GM12878 (cell line): ENCODE data around the gene SPDYC. TPM values are rescaled to one million over a fixed set of nuclear protein-coding genes. Genes with fewer than 3 reads are reported as not detected.

ENCODE experiments used
- ATAC-seq: fragments of 200-7000 bp; cut with Tn5 transposase; 3 replicates; pipeline ENCODE4 v1.9.1; 2020; ENCODE audit warnings: mild to moderate bottlenecking, moderate library complexity
- BruUV-seq: library from RNA; stranded (reverse); fragments of 400-500 nt; replicated peaks from 2 replicates; lab custom pipeline; 2021; lab: Mats Ljungman, UMichigan
- CTCF ChIA-PET: fragments of 300-600 bp; sonication (Branson Sonifier 250); formaldehyde crosslinking; extraction: SDS; loops from one replicate; lab custom pipeline; 2021; ENCODE audit warnings: inconsistent platforms; lab: Yijun Ruan, JAX
- POLR2A ChIA-PET: fragments of 350-600 bp; formaldehyde crosslinking; extraction: SDS; loops from one replicate; lab custom pipeline; 2021; ENCODE audit warnings: inconsistent platforms; lab: Charles Lee
- RAD21 ChIA-PET: fragments of 300-600 bp; sonication (Branson Sonifier 250); formaldehyde crosslinking; loops from one replicate; lab custom pipeline; 2023; ENCODE audit warnings: antibody characterized with exemption; ENCODE audit not compliant: unreplicated experiment; lab: Charles Lee
- SMC1A ChIA-PET: fragments of 300-600 bp; sonication (Branson Sonifier 250); formaldehyde crosslinking; loops from one replicate; lab custom pipeline; 2023; ENCODE audit not compliant: unreplicated experiment, uncharacterized antibody; lab: Charles Lee
- DNase-seq: peaks from one replicate; pipeline ENCODE4 v3.0.0-alpha.2; 2011; ENCODE audit warnings: low read depth, low spot score
- FAIRE-seq: peaks from 3 replicates; lab custom pipeline; 2011; peaks lifted over from hg19 to GRCh38; lab: Jason Lieb, UNC
- H2AFZ ChIP-seq: 2 replicates; pipeline ENCODE4 v1.6.0; 2011; ENCODE audit warnings: low read depth, low read length, control low read depth; ENCODE audit not compliant: control insufficient read depth
- H3K27ac ChIP-seq: 2 replicates; pipeline ENCODE4 v1.5.1; 2011; ENCODE audit warnings: control low read depth; ENCODE audit not compliant: control insufficient read depth, insufficient read depth
- H3K27me3 ChIP-seq, 2 experiments: replicated peaks in 1 of 2; 2 replicates each; pipeline versions ENCODE4 v1.6.0 to v1.6.1; 2011; ENCODE audit warnings: low read length in 1 of 2; ENCODE audit not compliant: control insufficient read depth in 2 of 2, insufficient read depth in 2 of 2
- H3K36me3 ChIP-seq, 2 experiments: 2 replicates each; pipeline ENCODE4 v1.5.1; 2011; ENCODE audit warnings: low read length in 1 of 2; ENCODE audit not compliant: control insufficient read depth in 2 of 2, insufficient read depth in 2 of 2
- H3K4me1 ChIP-seq: 2 replicates; pipeline ENCODE4 v1.6.1; 2011; ENCODE audit warnings: mild to moderate bottlenecking, low read length, moderate library complexity, mixed read lengths; ENCODE audit not compliant: control insufficient read depth, insufficient read depth
- H3K4me2 ChIP-seq: 2 replicates; pipeline ENCODE4 v1.6.0; 2011; ENCODE audit warnings: control low read depth; ENCODE audit not compliant: control insufficient read depth, insufficient read depth
- H3K4me3 ChIP-seq: fragments of 200-600 bp; sonication (generic); 2 replicates; pipeline ENCODE4 v1.5.1; 2016
- H3K79me2 ChIP-seq: 2 replicates; pipeline ENCODE4 v1.6.0; 2011; ENCODE audit warnings: low read length; ENCODE audit not compliant: control insufficient read depth, insufficient read depth
- H3K9ac ChIP-seq: 2 replicates; pipeline ENCODE4 v1.8.0; 2011; ENCODE audit warnings: low read length, control low read depth, mixed read lengths; ENCODE audit not compliant: control insufficient read depth, insufficient read depth
- H3K9me3 ChIP-seq: replicated peaks from 3 replicates; pipeline ENCODE4 v1.5.1; 2011; ENCODE audit warnings: mild to moderate bottlenecking, low read length; ENCODE audit not compliant: control insufficient read depth, insufficient read depth
- H4K20me1 ChIP-seq: 2 replicates; pipeline ENCODE4 v1.6.0; 2011; ENCODE audit not compliant: control insufficient read depth, insufficient read depth
- ATF7 ChIP-seq: fragments of 450-650 bp; IDR thresholded peaks from 2 replicates; pipeline ENCODE4 v1.6.1; 2016; ENCODE audit warnings: low read depth, mild to moderate bottlenecking
- CEBPB ChIP-seq, 2 experiments: fragments of 150-350 bp in 1 of 2; IDR thresholded peaks; 2 replicates each; pipeline ENCODE4 v1.6.1; 2012 to 2014; ENCODE audit warnings: low read depth in 2 of 2, low read length in 2 of 2, borderline replicate concordance in 1 of 2, inconsistent platforms in 1 of 2
- ETV6 ChIP-seq, 2 experiments: fragments of 450-650 bp in 1 of 2; IDR thresholded peaks in 1 of 2; conservative IDR thresholded peaks in 1 of 2; 2 replicates each; pipeline ENCODE4 v1.6.1; 2014; ENCODE audit warnings: antibody characterized with exemption in 1 of 2, borderline replicate concordance in 1 of 2, low read depth in 1 of 2, mild to moderate bottlenecking in 1 of 2, moderate library complexity in 1 of 2
- POLR2A ChIP-seq: IDR thresholded peaks from 2 replicates; pipeline ENCODE4 v1.6.1; 2011; ENCODE audit warnings: low read depth, mild to moderate bottlenecking, low read length
- POLR2AphosphoS2 ChIP-seq: IDR thresholded peaks from 2 replicates; pipeline ENCODE4 v1.6.1; 2011; ENCODE audit warnings: low read depth, mild to moderate bottlenecking, low read length, improper control_type of control experiment, moderate library complexity
- POLR2AphosphoS5 ChIP-seq: IDR thresholded peaks from 2 replicates; pipeline ENCODE4 v1.6.1; 2011; ENCODE audit warnings: mild to moderate bottlenecking, low read length, inconsistent platforms
- RFX5 ChIP-seq: IDR thresholded peaks from 2 replicates; pipeline ENCODE4 v1.6.1; 2011; ENCODE audit warnings: low read depth, low read length, improper control_type of control experiment
- SMARCA5 ChIP-seq: fragments of 450-650 bp; IDR thresholded peaks from 2 replicates; pipeline ENCODE4 v1.6.1; 2017; ENCODE audit warnings: mild to moderate bottlenecking
- SREBF2 ChIP-seq: IDR thresholded peaks from 2 replicates; pipeline ENCODE4 v1.6.1; 2012; ENCODE audit warnings: mild to moderate bottlenecking, low read length
- TCF3 ChIP-seq: IDR thresholded peaks from 2 replicates; pipeline ENCODE4 v1.6.1; 2012; ENCODE audit warnings: low read depth, mild to moderate bottlenecking, low read length, borderline replicate concordance; ENCODE audit not compliant: insufficient read depth
- YBX1 ChIP-seq: fragments of 450-650 bp; IDR thresholded peaks from 2 replicates; pipeline ENCODE4 v1.6.1; 2016; ENCODE audit warnings: antibody characterized with exemption
- ZBTB4 ChIP-seq: fragments of 450-650 bp; formaldehyde crosslinking; IDR thresholded peaks from 2 replicates; pipeline ENCODE4 v1.4.0; 2022; ENCODE audit warnings: mild to moderate bottlenecking, moderate library complexity
- ZNF207 ChIP-seq: fragments of 450-650 bp; IDR thresholded peaks from 2 replicates; pipeline ENCODE4 v1.6.1; 2014; ENCODE audit warnings: antibody characterized with exemption, mild to moderate bottlenecking, borderline replicate concordance
- ZNF384 ChIP-seq: IDR thresholded peaks from 2 replicates; pipeline ENCODE4 v1.6.1; 2012; ENCODE audit warnings: low read depth, mild to moderate bottlenecking, low read length, improper control_type of control experiment, borderline replicate concordance
- WGBS: methylation state at CpG from one replicate; pipeline ENCODE4 v1.1.6; 2016; ENCODE audit warnings: low lambda C conversion rate; ENCODE audit not compliant: insufficient replicate concordance, insufficient coverage; ENCODE audit errors: missing lambda C conversion rate; 5-methylcytosine and 5-hydroxymethylcytosine counted together
- in situ Hi-C: fragments of 300-500 bp; cut with MboI; formaldehyde crosslinking; loops from 9 replicates; pipeline ENCODE4 v1.14.3; 2018; ENCODE audit warnings: mixed read lengths
- intact Hi-C: fragments of 100-400 bp; cut with micrococcal nuclease; formaldehyde crosslinking; loops from one replicate; pipeline ENCODE4 v1.14.2; 2022; ENCODE audit not compliant: unreplicated experiment
- polyA plus RNA-seq, 11 experiments: library from polyadenylated mRNA; depleted of rRNA in 4 of 11; unstranded in 6 of 11; stranded (reverse) in 5 of 11; fragments of >200 nt; fragmentation: Nextera tagmentation in 4 of 11; fragmentation: Illumina TruSeq in 1 of 11; extraction: Ambion mirVana in 4 of 11; extraction: Trizol in 1 of 11; gene quantifications; 1 replicate in 1 of 11; 2 replicates in 10 of 11; pipeline versions ENCODE4 v1.2.1 to v1.2.3, GENCODE V29; 2011 to 2016; ENCODE audit warnings: inconsistent platforms in 2 of 11, missing spikeins in 2 of 11, low read depth in 1 of 11
- total RNA-seq, 4 experiments: library from RNA; depleted of rRNA in 3 of 4; stranded (reverse); fragments of >200 nt in 3 of 4; fragmentation: Illumina TruSeq in 1 of 4; extraction: Trizol in 1 of 4; gene quantifications; 2 replicates each; pipeline versions ENCODE4 v1.2.1 to v1.2.3, GENCODE V29; 2013 to 2021
- TF ChIP-seq, protein P1 (sequence below), 3 experiments: IDR thresholded peaks in 2 of 3; conservative IDR thresholded peaks in 1 of 3; 2 replicates each; pipeline ENCODE4 v1.5.1; 2011; ENCODE audit warnings: low read depth in 3 of 3, low read length in 3 of 3, mild to moderate bottlenecking in 3 of 3, control low read depth in 2 of 3, moderate library complexity in 2 of 3, inconsistent platforms in 1 of 3, mixed read lengths in 1 of 3; ENCODE audit not compliant: control insufficient read depth in 2 of 3, insufficient read depth in 1 of 3; ENCODE audit errors: extremely low read depth in 1 of 3

The SPDYC gene
- total and polyA plus RNA-seq, 10 of the 15 experiments (the other 5 are each of a cell fraction or from before 2014, with no cell fraction given) = not detected

DNA sequence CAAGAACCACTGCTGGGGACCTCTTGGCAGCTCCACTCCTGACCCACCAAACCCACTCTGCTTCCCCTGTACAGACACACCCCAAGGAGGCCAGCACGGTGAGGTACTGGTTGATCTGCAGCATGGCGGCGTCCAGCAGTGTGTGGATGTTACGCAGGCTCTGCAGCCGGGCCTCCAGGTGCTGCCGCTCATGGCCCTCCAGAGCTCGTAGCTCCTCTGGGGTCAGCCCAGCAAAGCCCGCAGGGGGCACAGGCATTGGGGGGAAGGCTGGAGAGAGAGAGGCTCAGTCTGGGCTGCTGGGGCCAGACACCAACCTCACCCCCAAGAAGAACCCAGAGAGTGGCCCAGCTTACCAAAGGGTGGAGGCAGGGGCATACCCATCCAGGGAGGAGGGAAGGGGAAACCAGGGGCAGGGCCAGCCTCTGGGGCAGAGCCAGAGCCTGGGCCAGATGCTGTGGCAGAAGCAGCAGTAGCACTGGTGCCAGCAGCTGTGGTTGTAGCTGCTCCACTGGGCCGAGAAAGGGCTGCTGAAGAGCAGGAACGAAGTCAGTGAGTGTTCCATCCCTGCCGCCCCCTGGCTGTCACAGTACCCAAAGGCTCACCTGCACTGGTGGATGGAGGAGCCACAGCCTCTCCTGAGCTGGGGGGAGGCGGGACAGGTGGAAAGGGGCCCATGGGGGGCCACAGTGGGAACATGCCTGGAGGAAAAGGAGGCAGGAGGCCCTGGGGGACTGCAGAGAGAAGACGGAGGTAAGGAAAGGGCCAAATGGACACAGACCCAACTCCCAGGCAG, 40.2 kb upstream of the SPDYC start:
- ATAC-seq = no peak
- in situ Hi-C loops = no loop called here
- no peak overlapping the region for H3K4me2 ChIP-seq
- ChIA-PET POLR2A (interaction anchor here (1.2 to 1.4 kb wide), 2 partner anchors 8 to 9 kb away, joined by 3 to 6 read pairs; partner anchors contain the start of genes FAU and MRPL49), SMC1A (no interaction called here), RAD21 (interaction anchor here (1.7 to 2.4 kb wide), 2 partner anchors 8 to 12 kb away, joined by 5 to 9 read pairs; partner anchors contain the start of genes FAU, MRPL49 and ZNHIT2), CTCF (interaction anchor here (2.2 to 6.7 kb wide), 2 partner anchors 9 to 12 kb away, joined by 12 to 40 read pairs; partner anchors contain the start of genes FAU, MRPL49 and ZNHIT2)
- H3K4me1 ChIP-seq = peaks cover 18% of the 10 kb centered on the region
- intact Hi-C loops = loop anchor here (5.0 to 10.0 kb wide), 2 partner anchors 52 to 125 kb away; partner anchors contain the start of gene CAPN1
- 75% methylated on average over 13 of the region's 13 CpGs for WGBS
- BruUV-seq = no TSS peak
- no peak for FAIRE-seq
- H2AFZ ChIP-seq = no peak overlapping the region
- peaks cover 38% of the 10 kb centered on the region for H3K79me2 ChIP-seq
- H4K20me1 ChIP-seq = 0 out of 2 replicates have a peak, but pooled peaks cover 4% of the 10 kb centered on the region
- no peaks in the 10 kb centered on the region for H3K9me3 ChIP-seq
- no peak overlapping the region for H3K4me3 ChIP-seq
- no peak overlapping the region for H3K9ac ChIP-seq
- DNase-seq = no peak
- H3K36me3 ChIP-seq = peaks cover 29 to 42% of the 10 kb centered on the region in 2 experiments
- no peak overlapping the region for H3K27ac ChIP-seq
- no peaks in the 10 kb centered on the region for H3K27me3 ChIP-seq
- no peak for TF ChIP-seq ZBTB4 (CRISPR knock-in tag)
- no peak for TF ChIP-seq SREBF2
- 0 out of 2 replicates have a peak, but pooled peaks have one; percentile 35 for TF ChIP-seq POLR2AphosphoS5
- no peak for TF ChIP-seq ETV6 (conservative IDR thresholded peaks at IDR 0.05 in 1 of 2, IDR thresholded peaks at IDR 0.05 in 1 of 2; ENCODE audit: borderline replicate concordance in 1 of 2, low read depth in 1 of 2)
- no peak for TF ChIP-seq RFX5
- TF ChIP-seq CEBPB (IDR thresholded peaks at IDR 0.05; ENCODE audit: borderline replicate concordance in 1 of 2, low read depth in 2 of 2, low read length in 2 of 2) = no peak
- TF ChIP-seq, protein P1, sequence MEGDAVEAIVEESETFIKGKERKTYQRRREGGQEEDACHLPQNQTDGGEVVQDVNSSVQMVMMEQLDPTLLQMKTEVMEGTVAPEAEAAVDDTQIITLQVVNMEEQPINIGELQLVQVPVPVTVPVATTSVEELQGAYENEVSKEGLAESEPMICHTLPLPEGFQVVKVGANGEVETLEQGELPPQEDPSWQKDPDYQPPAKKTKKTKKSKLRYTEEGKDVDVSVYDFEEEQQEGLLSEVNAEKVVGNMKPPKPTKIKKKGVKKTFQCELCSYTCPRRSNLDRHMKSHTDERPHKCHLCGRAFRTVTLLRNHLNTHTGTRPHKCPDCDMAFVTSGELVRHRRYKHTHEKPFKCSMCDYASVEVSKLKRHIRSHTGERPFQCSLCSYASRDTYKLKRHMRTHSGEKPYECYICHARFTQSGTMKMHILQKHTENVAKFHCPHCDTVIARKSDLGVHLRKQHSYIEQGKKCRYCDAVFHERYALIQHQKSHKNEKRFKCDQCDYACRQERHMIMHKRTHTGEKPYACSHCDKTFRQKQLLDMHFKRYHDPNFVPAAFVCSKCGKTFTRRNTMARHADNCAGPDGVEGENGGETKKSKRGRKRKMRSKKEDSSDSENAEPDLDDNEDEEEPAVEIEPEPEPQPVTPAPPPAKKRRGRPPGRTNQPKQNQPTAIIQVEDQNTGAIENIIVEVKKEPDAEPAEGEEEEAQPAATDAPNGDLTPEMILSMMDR (IDR thresholded peaks at IDR 0.05 in 2 of 3, conservative IDR thresholded peaks at IDR 0.05 in 1 of 3; ENCODE audit: control insufficient read depth in 2 of 3, extremely low read depth in 1 of 3, insufficient read depth in 1 of 3, low read depth in 3 of 3, low read length in 3 of 3) = 0 out of 6 replicates have a peak, but pooled peaks of 2 of the 3 experiments have one; percentile 0 to 18
- no peak for TF ChIP-seq YBX1
- TF ChIP-seq TCF3 = no peak
- TF ChIP-seq POLR2AphosphoS2 = 0 out of 2 replicates have a peak, but pooled peaks have one; percentile 29
- TF ChIP-seq POLR2A = peak; percentile 59
- no peak for TF ChIP-seq SMARCA5
- no peak for TF ChIP-seq ZNF384
- no peak for TF ChIP-seq ZNF207
- no peak for TF ChIP-seq ATF7
